GM19193 (cell line): ENCODE measurements around the gene MAGI1.

Source experiments
- POLR2A ChIP-seq: IDR thresholded peaks from 4 replicates; pipeline ENCODE4 v1.6.1; 2011; ENCODE audit not compliant: insufficient read depth, insufficient read length; ENCODE audit errors: extremely low read depth

Gene MAGI1

DNA sequence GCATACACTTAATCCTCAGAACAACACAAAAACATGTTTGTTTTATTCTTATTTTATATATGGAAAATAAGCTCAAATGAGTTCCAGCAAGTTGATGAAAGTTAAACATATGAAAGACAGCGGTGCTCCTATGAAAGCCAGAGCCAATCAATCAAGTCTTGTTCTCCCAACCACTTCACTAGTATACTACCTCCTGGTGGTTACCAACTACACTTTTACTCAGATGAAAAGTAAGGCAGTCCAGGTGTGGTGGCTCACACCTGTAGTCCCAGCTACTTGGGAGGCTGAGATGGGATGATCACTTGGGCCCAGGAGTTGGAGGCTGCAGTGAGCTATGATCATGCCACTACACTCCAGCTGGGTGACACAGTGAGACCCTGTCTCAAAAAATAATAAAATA, 66.0 kb downstream of the MAGI1 start:
- TF ChIP-seq POLR2A: no peak

DNA sequence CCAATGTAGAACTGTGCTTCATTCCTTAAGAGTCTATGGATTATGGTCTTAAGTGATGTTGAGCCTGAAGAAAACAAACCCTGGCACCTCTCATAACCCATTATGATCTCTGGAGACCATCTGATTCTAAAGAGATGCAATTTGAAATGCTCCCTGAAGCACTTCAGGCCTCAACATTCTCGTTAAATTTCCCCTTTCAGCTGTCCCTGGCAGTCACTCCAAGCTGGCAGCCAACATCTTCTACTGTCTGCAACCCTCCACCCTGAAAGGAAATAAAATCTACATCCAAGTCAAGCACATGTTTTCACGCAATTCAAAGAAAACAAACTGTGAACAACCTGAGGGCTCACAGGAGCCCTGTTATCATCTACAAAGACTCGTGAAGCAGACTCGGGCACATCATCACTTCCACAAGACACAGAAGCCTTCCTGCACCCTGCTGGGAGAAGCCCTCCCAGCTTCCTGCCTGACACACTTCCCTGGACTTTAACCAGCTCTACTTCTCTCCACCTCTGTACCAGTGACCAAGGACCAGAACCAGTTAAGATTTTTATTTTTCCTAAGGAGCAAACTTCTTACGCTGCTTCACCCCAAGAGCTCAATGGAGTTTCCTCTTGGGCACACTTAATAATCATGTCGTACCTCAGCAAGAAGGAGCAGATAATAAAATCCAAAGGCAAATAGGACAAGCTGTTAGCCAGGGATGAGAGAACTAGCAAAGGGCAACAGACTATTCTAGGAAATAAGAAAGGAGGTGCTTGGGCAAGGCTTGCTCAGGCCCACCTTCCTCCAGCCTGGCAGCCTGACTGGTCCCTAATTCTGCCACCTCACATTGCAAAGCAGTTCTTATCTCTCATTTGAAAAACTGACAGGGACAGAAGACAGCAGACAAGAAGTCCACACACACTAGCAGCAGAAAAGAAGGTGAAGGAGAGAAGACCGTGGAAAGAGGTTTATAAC, 67.1 kb downstream of the MAGI1 start:
- TF ChIP-seq POLR2A: no peak

DNA sequence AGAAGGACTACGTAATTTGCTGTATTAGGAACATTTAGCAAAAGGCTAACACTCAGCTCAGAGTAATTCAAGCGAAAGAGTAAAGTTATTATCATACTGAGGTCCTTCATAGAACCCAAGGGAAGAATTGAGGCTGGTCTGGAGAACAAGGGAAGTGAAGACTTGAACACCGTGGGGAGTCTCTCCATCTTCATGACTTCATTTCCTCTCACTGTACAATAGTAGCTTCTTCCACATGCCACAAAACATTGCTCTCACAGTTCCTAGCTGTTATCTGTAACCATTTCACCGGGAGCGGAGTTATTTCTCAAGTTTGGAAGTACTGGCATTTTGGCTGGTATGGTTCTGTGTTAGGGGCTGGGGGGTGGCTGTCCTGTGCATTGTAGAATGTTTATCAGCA, 69.7 kb downstream of the MAGI1 start:
- TF ChIP-seq POLR2A: no peak

DNA sequence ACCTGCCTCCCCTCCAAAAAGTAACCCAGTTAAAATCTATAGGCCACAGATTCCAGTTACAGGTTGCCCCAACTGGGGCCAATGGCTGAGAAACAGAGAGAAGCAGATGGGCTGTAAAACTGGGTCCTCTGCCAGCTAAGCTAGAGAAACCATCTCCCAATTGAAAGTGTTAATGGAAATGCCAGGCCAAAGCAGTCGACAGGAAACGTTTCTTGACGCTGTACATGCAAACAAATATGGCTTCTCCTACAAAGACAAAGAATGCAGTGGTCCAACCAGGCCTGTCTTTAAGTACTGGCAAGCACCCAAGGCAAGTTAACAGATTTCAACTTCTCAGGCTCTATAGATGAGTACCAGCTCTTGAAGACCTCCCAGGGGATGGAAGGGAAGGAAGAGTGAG, 71.3 kb downstream of the MAGI1 start:
- no peak for TF ChIP-seq POLR2A

DNA sequence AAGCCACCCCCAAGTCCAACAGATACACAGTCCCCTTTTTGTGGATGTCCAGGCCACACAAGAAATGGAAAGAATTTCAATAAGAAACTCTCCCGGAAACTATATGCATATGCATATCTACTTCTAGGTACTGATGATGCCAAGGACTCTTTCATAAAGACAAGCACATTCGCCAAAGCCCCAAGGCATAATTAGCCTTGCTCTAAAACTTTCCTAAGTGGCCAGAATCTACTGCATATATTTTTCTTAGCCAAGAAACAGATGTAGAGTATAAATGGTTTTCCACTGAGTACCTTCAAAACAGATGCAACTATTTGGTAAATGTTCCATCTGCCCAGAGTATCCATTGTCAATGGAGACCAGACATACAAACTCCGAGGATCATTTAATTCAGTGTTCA, 73.9 kb downstream of the MAGI1 start:
- no peak for TF ChIP-seq POLR2A

DNA sequence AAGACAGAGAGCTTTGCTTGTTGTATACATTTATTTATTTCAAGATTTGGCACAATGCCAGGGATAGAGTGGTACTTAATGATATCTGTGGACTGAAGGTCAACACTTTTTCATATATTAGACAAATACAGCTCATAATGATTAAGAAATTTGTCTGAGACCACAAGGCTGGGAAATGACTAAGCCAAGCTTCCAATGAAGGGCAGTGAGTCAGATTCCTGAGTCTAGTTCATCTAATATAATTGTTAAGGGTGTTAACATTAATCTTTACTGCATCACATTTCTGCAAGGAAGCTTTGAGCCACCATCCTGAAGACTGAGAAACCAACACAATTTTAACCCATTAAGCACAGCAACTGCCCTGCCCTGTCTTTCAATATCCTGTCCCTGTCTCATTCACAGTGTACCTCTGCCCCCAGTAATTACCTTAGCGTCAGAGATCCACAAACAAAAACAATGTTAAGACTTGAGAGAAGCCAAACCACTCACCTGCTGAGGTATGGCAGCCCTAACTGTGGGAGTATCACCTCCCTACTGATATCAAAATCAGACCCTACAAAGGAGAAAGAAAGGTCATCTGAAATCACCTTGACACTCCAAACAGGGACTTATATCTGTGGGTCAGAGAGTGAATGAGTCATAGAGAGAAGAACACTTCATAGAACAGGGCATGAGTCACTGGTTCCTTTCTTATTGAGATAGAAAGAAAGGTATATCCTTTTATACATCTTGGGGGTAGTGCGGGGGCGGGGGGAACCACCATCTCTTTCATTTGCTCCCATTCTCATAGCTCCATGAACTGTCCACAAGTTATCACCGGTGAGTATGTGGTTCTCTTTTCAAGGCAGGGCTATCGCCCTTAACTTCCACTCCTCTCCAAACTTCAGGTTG, 74.7 kb downstream of the MAGI1 start:
- no peak for TF ChIP-seq POLR2A

DNA sequence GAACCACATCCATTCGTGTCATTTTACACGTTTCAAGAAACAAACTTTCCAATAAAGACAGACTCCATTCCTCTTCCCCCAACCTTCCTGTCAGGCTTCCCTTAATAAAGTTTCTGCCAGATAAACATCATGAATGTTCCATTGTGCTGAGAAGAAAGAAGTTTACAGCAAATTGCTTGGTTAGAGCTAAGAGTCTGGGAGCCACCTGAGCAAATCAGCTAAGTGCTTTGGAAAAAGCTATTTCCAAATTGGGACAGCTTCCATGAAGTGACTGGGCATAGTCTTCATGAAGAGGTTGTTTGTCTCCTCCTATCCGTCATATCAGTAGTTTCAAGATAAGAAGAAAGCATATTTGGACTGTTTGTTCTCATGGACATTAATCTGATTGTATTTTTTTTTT, 77.0 kb downstream of the MAGI1 start:
- TF ChIP-seq POLR2A: no peak

DNA sequence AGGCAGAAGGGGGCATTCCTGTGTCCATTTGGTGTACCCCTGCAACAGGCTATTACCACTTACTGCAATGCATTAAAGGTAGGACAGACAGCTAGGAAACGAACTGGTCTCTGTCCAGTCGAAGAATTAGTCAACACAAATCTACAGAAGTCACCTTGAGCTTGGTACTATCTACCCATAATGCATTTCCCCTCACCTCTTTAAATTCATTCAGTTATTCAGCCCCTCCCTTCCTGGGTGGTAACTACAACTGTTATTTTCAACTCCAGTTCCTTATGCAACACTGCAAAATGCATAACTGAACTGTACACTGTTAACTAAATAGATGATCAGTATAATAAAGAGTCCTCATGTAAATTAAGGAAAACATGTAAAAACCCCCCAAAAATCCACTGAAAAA, 77.6 kb downstream of the MAGI1 start:
- no peak for TF ChIP-seq POLR2A

DNA sequence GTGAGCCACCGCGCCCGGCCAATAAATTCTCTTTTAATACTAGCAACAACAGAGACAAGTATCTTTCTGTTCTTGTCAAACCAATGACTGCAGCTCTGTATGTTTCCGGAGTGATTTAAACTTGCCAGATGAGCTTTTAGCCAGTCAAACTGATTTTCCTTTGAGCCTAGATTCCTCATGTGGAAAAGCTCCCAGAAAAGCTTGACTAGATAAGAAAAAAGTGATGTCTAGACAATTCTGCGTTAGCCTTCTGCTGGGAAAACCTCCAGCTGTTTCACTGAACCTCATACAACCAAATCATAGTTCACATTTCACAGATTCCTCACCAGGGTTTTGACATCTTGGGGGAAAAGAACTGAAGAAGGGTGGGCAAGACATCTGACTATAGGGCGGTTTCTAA, 78.6 kb downstream of the MAGI1 start:
- TF ChIP-seq POLR2A: no peak

DNA sequence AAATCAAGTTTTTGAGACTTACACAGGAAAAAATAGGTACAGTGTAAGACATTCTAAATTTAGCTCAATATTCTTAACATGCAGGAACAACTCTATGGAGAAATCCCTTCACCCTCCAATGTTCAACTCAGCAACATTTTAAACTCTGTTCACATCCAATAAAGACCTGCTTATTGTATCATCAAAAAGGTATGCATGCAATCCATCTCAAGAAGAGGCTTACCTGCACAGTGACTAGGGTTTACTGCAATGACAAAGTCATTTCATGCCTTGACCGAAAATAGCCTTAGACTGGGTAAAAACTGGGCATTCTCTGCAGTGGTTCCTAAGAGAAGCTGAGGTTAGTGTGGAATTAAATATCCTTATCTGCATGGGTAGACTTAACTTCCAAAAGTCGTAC, 80.5 kb downstream of the MAGI1 start:
- TF ChIP-seq POLR2A: no peak

DNA sequence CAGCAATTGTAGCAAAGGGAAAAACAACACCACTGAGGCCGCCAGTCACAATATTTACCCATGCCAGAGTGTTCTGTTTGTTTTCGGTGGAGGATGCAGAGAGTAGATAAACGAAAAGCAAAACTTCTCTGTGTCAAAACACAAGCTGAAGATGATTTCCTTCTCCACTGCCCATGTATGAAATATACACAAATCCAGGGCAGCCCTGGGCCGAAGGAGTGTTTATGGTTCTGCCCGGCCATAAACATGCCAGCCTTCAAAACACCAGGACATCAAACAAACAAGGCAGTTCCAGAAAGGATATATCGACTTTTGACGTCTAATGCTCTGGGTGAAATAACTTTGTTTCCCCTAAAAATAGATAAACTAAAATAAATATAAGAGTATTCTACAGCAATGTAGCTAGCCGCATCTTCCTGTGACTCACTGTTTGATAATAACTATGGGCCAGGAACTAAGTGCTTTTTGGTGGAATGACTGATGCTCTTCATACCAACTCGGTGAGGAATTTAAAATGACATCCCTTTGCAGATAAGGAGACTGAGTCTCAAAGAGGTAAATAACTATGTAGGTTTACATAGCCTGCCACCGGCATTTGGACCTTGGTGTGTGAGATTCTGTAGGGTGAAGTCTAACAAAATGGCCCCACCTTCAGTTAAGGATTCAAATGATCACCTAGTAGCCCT, 82.8 kb downstream of the MAGI1 start:
- no peak for TF ChIP-seq POLR2A

DNA sequence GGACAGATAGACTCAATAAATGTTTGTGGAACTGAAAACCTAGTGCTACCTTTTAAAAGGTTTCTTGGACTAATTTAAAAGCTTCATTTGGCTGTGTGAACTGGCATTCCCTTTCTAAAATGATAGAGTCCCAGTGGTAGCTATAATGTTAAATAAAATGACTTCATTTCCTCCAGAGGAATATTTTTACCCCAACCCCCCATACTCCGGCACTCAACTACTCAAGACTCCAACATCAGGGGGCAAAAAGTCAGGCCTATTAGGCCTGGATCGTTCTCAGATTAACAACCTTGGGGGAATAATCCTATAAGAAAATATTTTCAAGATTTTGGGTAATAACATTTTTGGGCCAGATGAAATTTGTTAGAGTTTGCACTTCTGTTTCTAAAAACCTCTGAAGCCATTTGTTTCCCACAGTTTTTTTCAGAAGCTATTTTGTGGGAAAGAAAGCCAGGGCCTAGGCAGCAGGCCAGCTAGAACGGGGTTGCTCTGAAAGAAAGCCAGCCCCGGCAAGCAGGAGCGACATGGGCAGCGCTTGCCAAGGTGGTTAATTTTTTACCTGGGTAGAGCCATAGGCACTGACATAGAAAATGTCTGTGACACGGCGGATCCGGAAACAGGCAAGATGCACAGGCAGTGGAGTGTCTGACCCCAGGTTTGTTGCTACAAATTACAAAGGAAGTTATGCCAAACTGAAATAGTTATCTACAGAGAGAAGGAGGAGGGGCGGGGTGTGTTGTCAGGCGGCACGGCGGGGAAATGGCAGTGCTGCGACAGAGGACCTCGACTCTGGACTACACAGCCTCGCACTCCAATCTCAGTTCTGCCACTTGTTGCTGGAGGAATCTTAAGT, 84.6 kb downstream of the MAGI1 start:
- TF ChIP-seq POLR2A: no peak

DNA sequence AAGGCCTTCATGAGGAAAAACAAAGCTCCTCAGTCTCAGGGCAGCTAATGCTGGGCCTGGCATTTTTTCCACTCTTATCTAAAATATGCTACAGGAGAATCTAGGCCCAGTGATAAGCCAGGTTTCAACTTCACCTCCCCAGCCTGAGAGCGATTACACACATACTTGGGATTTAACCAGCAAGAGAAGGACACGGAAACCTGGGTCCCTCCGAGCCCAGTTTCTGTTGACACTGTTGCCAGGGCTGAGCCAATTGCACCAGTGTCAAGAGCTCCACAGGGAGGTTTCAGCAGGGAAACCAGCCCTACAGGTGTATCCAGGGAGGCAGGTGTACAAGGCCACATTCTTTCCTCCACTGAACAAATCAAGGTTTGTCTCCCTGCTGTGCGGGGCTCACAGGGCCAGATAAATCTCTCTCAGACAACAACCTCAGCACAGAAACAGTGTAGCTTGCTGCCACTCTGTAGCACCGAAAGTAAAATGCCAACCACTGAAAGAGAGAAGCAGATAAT, 85.4 kb downstream of the MAGI1 start:
- TF ChIP-seq POLR2A: no peak

DNA sequence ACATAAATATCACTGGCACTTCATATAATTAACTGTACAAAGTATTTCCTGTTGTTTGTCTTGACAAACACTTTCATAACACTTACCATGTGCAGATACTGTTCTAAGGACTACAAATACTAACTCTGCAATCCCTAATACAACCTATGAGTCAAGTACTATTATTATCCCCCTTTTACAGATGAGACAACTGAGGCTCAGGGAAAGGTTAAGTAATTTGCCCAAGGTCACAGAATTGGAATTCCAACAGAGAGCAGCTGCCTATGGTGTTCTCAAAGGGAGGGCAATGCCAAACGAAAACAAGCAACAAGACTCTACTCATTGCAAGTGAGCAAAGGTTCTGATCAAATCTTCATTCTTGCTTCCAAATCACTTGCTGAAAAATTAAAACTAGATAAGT, 85.9 kb downstream of the MAGI1 start:
- no peak for TF ChIP-seq POLR2A
